BJ (cell line): ENCODE data around the gene NRCAM. TPM values are rescaled to one million over a fixed set of nuclear protein-coding genes. Genes with fewer than 3 reads are reported as not detected.

Experiments
- CTCF ChIA-PET: fragments of 350-600 bp; formaldehyde crosslinking; extraction: SDS; loops from one replicate; lab custom pipeline; 2021; ENCODE audit warnings: antibody characterized with exemption, inconsistent platforms; lab: Yijun Ruan, JAX
- POLR2A ChIA-PET: fragments of 300-600 bp; sonication (Branson Sonifier 250); formaldehyde crosslinking; extraction: SDS; loops from one replicate; lab custom pipeline; 2021; ENCODE audit warnings: antibody characterized with exemption; lab: Charles Lee
- DNase-seq: peaks from one replicate; pipeline ENCODE4 v3.0.0-alpha.2; 2011; ENCODE audit warnings: low read depth
- H3K27me3 ChIP-seq: 2 replicates; pipeline ENCODE4 v1.6.0; 2011; ENCODE audit warnings: low read length; ENCODE audit not compliant: control insufficient read depth, insufficient read depth
- H3K36me3 ChIP-seq: 2 replicates; pipeline ENCODE4 v1.5.1; 2011; ENCODE audit warnings: low read length; ENCODE audit not compliant: control insufficient read depth, insufficient read depth
- H3K4me3 ChIP-seq: 2 replicates; pipeline ENCODE4 v1.5.1; 2011; ENCODE audit warnings: low read depth, mild to moderate bottlenecking, control low read depth, low read length
- polyA plus RNA-seq: library from polyadenylated mRNA; depleted of rRNA; stranded (reverse); fragments of >200 nt; gene quantifications from 2 replicates; pipeline ENCODE4 v1.2.3, GENCODE V29; 2011
- TF ChIP-seq, protein P1 (sequence below): IDR thresholded peaks from 2 replicates; pipeline ENCODE4 v1.5.1; 2011; ENCODE audit warnings: low read depth, mild to moderate bottlenecking, control low read depth, inconsistent platforms, low read length, moderate library complexity; ENCODE audit not compliant: insufficient read depth

The NRCAM gene
- polyA plus RNA-seq, 1 experiment, result 1.1 TPM

- no peak for DNase-seq
- Histone ChIP-seq H3K27me3 (no peaks in the 10 kb centered on the region), H3K4me3 (no peak overlapping the region), H3K36me3 (no peaks in the 10 kb centered on the region)
- ChIA-PET CTCF (interaction anchor here (1.5 to 2.2 kb wide), 2 partner anchors 9 to 11 kb away, joined by 4 read pairs; no protein-coding TSS in a partner anchor), POLR2A (no interaction called here)
- TF ChIP-seq, protein P1, sequence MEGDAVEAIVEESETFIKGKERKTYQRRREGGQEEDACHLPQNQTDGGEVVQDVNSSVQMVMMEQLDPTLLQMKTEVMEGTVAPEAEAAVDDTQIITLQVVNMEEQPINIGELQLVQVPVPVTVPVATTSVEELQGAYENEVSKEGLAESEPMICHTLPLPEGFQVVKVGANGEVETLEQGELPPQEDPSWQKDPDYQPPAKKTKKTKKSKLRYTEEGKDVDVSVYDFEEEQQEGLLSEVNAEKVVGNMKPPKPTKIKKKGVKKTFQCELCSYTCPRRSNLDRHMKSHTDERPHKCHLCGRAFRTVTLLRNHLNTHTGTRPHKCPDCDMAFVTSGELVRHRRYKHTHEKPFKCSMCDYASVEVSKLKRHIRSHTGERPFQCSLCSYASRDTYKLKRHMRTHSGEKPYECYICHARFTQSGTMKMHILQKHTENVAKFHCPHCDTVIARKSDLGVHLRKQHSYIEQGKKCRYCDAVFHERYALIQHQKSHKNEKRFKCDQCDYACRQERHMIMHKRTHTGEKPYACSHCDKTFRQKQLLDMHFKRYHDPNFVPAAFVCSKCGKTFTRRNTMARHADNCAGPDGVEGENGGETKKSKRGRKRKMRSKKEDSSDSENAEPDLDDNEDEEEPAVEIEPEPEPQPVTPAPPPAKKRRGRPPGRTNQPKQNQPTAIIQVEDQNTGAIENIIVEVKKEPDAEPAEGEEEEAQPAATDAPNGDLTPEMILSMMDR, result no peak
These were observed 164.3 kb downstream of the NRCAM start for GRCh38 chr7:108291791-108292440.

- ChIA-PET POLR2A (no interaction called here), CTCF (interaction anchor here (0.8 kb wide), 1 partner anchor 10 kb away, joined by 3 read pairs; no protein-coding TSS in a partner anchor)
- no peaks in the 10 kb centered on the region for H3K27me3 ChIP-seq
- H3K36me3 ChIP-seq, result no peaks in the 10 kb centered on the region
- no peak overlapping the region for H3K4me3 ChIP-seq
- DNase-seq, result no peak
- TF ChIP-seq, protein P1, result no peak
These were observed 165.1 kb downstream of the NRCAM start for GRCh38 chr7:108291152-108291508.

DNA sequence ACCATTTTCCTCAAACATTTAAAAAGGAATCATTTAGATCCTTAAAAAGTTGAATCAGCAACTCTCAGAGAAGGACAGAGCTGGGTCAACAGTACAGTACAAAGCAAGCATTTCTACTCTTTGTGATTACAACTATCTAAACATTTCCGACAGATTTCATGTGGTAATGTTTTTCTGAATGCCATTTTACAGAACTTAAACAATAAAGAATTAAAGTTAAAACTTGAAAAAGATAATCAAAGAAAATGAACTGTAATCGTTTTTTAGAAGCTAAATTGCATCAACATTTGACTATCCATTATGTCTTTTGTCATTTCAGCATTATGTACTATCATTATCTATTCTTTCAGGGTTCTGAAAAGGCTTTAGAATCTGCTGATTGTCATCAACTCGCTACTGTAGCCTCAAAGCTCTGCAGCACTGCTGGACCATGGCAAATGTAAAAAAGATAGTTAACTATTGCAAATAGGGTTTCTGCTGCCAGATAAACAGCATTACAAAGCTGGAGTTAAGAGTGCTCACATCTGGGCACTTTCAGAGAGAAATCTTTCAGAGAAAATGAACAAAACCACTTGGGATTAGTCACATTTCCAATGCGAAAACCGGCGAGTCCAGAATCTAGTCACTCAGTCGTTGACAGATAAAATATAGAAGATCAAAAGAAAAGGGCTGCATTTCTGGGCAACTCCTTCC, 165.6 kb downstream of the NRCAM start:
- ChIA-PET POLR2A (no interaction called here), CTCF (interaction anchor here (0.8 kb wide), 1 partner anchor 9 kb away, joined by 3 read pairs; no protein-coding TSS in a partner anchor)
- Histone ChIP-seq H3K4me3 (no peak overlapping the region), H3K27me3 (no peaks in the 10 kb centered on the region), H3K36me3 (no peaks in the 10 kb centered on the region)
- TF ChIP-seq, protein P1, result no peak
- DNase-seq, result no peak

DNA sequence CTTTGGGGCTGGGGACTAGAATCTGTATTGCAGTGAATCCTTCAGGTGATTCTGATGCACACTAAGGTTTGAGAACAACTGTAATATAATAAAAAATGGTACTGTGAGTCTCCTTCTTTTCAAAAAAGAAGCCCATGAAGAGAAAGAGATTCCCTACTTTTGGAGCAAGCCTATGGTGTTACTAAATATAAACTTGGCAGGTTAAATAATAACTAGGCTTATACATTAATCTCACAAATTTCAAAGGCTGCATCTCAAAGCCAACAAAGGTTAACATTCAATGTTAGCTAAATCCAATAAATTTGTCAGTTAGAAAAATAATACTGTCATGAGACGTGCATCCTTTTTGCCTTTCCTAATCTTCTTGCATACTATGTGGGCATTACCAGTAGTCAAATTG, 166.4 kb downstream of the NRCAM start:
- H3K4me3 ChIP-seq, result no peak overlapping the region
- ChIA-PET CTCF (no interaction called here), POLR2A (no interaction called here)
- no peaks in the 10 kb centered on the region for H3K36me3 ChIP-seq
- H3K27me3 ChIP-seq, result no peaks in the 10 kb centered on the region
- DNase-seq, result no peak
- TF ChIP-seq, protein P1, result no peak

DNA sequence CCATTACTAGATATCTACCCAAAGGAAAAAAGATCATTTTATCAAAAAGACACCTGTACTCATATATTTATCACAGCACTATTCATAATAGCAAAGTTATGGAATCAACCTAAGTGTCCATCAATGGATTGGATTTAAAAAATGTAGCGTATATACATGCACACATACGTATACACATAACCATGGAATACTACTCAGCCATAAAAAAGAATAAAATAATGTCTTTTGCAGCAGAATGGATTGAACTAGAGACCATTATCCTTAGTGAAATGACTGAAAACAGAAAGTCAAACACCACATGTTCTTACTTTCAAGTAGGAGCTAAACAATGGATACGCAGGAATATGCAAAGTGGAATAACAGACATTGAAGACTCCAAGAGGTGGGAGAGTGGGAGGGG, 168.4 kb downstream of the NRCAM start:
- no peak for DNase-seq
- ChIA-PET CTCF (no interaction called here), POLR2A (no interaction called here)
- no peaks in the 10 kb centered on the region for H3K36me3 ChIP-seq
- TF ChIP-seq, protein P1, result no peak
- H3K4me3 ChIP-seq, result no peak overlapping the region
- H3K27me3 ChIP-seq, result no peaks in the 10 kb centered on the region
